DOHH2 (cell line): ENCODE measurements around the gene SCLY.

Experiments
- H3F3A ChIP-seq: fragments of 200-600 bp; sonication (generic), shearing (Covaris generic); 2 replicates; pipeline ENCODE4 v1.6.0; 2016; ENCODE audit warnings: antibody characterized with exemption, mild to moderate bottlenecking; ENCODE audit not compliant: control insufficient read depth, insufficient read depth
- H3K27ac ChIP-seq: fragments of 200-600 bp; sonication (generic); 2 replicates; pipeline ENCODE4 v1.5.1; 2014; ENCODE audit warnings: low read depth, mild to moderate bottlenecking, low read length, moderate library complexity
- H3K27me3 ChIP-seq: fragments of 200-600 bp; sonication (generic); 2 replicates; pipeline ENCODE4 v1.6.1; 2014; ENCODE audit warnings: mild to moderate bottlenecking, low read length, mixed read lengths; ENCODE audit not compliant: control insufficient read depth
- H3K36me3 ChIP-seq: fragments of 200-600 bp; sonication (generic); 2 replicates; pipeline ENCODE4 v1.6.1; 2014; ENCODE audit warnings: mild to moderate bottlenecking, low read length, moderate library complexity, mixed read lengths; ENCODE audit not compliant: control insufficient read depth
- H3K4me1 ChIP-seq: fragments of 200-600 bp; sonication (generic); 2 replicates; pipeline ENCODE4 v1.6.1; 2014; ENCODE audit warnings: mild to moderate bottlenecking, low read length, mixed read lengths; ENCODE audit not compliant: control insufficient read depth
- H3K4me2 ChIP-seq: fragments of 200-600 bp; sonication (generic); 2 replicates; pipeline ENCODE4 v1.6.0; 2014; ENCODE audit warnings: mild to moderate bottlenecking, low read length, moderate library complexity
- H3K4me3 ChIP-seq: fragments of 200-600 bp; sonication (generic); 2 replicates; pipeline ENCODE4 v1.5.1; 2014; ENCODE audit warnings: mild to moderate bottlenecking, low read length, mixed read lengths
- H3K79me2 ChIP-seq: fragments of 200-600 bp; sonication (generic); 2 replicates; pipeline ENCODE4 v1.6.1; 2014; ENCODE audit warnings: mild to moderate bottlenecking, low read length, mixed read lengths; ENCODE audit not compliant: control insufficient read depth
- H3K9me2 ChIP-seq: fragments of 200-600 bp; sonication (generic); replicated peaks from 2 replicates; pipeline ENCODE4 v1.6.1; 2014; ENCODE audit warnings: mild to moderate bottlenecking, low read length, mixed read lengths; ENCODE audit not compliant: control insufficient read depth
- H3K9me3 ChIP-seq: fragments of 200-600 bp; sonication (generic); 2 replicates; pipeline ENCODE4 v1.6.1; 2014; ENCODE audit warnings: antibody characterized with exemption, low read length, mixed read lengths; ENCODE audit not compliant: control insufficient read depth, insufficient read depth
- H4K20me1 ChIP-seq: fragments of 200-600 bp; sonication (generic); 2 replicates; pipeline ENCODE4 v1.6.0; 2014; ENCODE audit warnings: low read depth, mild to moderate bottlenecking, antibody characterized with exemption, low read length, moderate library complexity; ENCODE audit not compliant: control insufficient read depth, insufficient read depth
- CTCF ChIP-seq: fragments of 200-600 bp; sonication (generic); IDR thresholded peaks from one replicate; pipeline ENCODE4 v1.5.1; 2014; ENCODE audit warnings: antibody characterized with exemption, mild to moderate bottlenecking, low read depth, low read length; ENCODE audit not compliant: poor library complexity, severe bottlenecking
- EZH2phosphoT487 ChIP-seq: fragments of 200-600 bp; sonication (generic); IDR thresholded peaks from 2 replicates; pipeline ENCODE4 v1.6.1; 2017; ENCODE audit warnings: borderline replicate concordance, mild to moderate bottlenecking, antibody characterized with exemption, low read length, moderate library complexity, mixed read lengths

The SCLY gene

GRCh38 chr2:238132463-238133450 lies 72.0 kb downstream of the SCLY start:
- no peaks in the 10 kb centered on the region for H3K36me3 ChIP-seq
- no peaks in the 10 kb centered on the region for H3K9me2 ChIP-seq
- TF ChIP-seq EZH2phosphoT487 (no peak), CTCF (no peak)
- H3K27ac ChIP-seq, result no peak overlapping the region
- no peaks in the 10 kb centered on the region; the same call in 1 of the 2 replicates for H3K4me1 ChIP-seq
- H3F3A ChIP-seq, result no peaks in the 10 kb centered on the region
- H3K9me3 ChIP-seq, result no peaks in the 10 kb centered on the region
- no peak overlapping the region for H3K4me3 ChIP-seq
- no peak overlapping the region for H3K4me2 ChIP-seq
- no peaks in the 10 kb centered on the region for H3K27me3 ChIP-seq
- no peaks in the 10 kb centered on the region for H3K79me2 ChIP-seq
- peaks cover 2% of the 10 kb centered on the region; the same call in 1 of the 2 replicates for H4K20me1 ChIP-seq

- Histone ChIP-seq H3K27me3 (no peaks in the 10 kb centered on the region), H3K9me3 (no peaks in the 10 kb centered on the region), H3K4me2 (no peak overlapping the region), H3K4me3 (no peak overlapping the region), H4K20me1 (peaks cover 2% of the 10 kb centered on the region; the same call in 1 of the 2 replicates), H3K79me2 (no peaks in the 10 kb centered on the region), H3K27ac (no peak overlapping the region), H3K36me3 (no peaks in the 10 kb centered on the region), H3F3A (no peaks in the 10 kb centered on the region), H3K4me1 (peaks cover 9% of the 10 kb centered on the region), H3K9me2 (no peaks in the 10 kb centered on the region)
- no peak for TF ChIP-seq EZH2phosphoT487
Measured at GRCh38 chr2:238133499-238134392, 72.9 kb downstream of the SCLY start.

GRCh38 chr2:238134393-238134785 lies 73.6 kb downstream of the SCLY start:
- peaks cover 16% of the 10 kb centered on the region for H3K4me1 ChIP-seq
- H3K4me2 ChIP-seq, result no peak overlapping the region
- H3K4me3 ChIP-seq, result no peak overlapping the region

More at GRCh38 chr2:238134393-238134785, 73.6 kb downstream of the SCLY start:
- no peak overlapping the region for H3K27ac ChIP-seq
- no peak for TF ChIP-seq CTCF
- TF ChIP-seq EZH2phosphoT487, result no peak
- peaks cover 2% of the 10 kb centered on the region; the same call in 1 of the 2 replicates for H4K20me1 ChIP-seq
- H3K9me3 ChIP-seq, result no peaks in the 10 kb centered on the region
- H3F3A ChIP-seq, result no peaks in the 10 kb centered on the region
- H3K27me3 ChIP-seq, result no peaks in the 10 kb centered on the region
- H3K9me2 ChIP-seq, result no peaks in the 10 kb centered on the region
- H3K79me2 ChIP-seq, result no peaks in the 10 kb centered on the region
- H3K36me3 ChIP-seq, result no peaks in the 10 kb centered on the region
